Ishikawa (cell line): ENCODE measurements around the gene CDH24.

Experiments
- RAD21 ChIP-seq: IDR thresholded peaks from 2 replicates; pipeline ENCODE4 v1.6.1; 2012; ENCODE audit warnings: low read depth
- TF ChIP-seq, protein P1 (sequence below): IDR thresholded peaks from 2 replicates; pipeline ENCODE4 v1.6.1; 2012; ENCODE audit warnings: low read depth, mild to moderate bottlenecking
- TF ChIP-seq, protein P2 (sequence below): IDR thresholded peaks from 2 replicates; pipeline ENCODE4 v1.6.1; 2012
- TF ChIP-seq, protein P3 (sequence below): IDR thresholded peaks from 2 replicates; pipeline ENCODE4 v1.6.1; 2012

DNA sequence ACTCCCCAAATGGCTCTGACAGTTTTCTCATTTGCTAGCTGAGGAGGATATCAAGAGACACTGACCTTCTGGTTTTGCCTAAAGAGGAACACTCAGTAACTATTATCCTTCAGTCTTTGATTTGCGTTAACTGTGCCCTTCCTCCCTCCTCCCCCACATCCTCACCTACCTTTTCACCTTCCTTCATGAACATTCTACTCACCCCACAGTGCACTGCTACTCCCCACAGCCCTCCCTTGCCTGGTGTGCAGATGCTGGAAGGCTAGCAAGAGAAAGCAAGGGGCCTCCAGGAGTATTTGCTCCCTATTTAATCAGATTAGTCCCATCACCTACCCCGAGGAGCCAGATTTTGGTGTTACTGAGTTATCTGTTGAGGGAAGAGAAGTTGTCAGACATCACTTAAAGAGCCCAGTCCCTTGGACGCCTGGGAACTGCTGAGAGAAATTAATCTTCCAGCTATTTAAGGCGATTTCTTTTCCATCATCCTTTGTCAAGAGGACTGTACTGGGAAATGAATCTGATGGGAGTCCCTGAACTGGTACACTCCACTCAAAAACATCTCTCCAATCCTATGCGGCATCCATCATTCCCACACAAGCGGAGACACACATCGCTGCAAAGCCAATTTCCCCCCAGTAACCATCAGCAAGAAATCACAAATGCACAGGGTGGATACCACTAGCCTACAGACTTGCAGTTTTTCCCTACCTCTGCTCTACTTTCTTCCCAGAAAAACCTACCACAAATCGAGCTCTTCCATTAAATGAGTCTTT is 34.1 kb downstream of the CDH24 start:
- TF ChIP-seq, protein P1, sequence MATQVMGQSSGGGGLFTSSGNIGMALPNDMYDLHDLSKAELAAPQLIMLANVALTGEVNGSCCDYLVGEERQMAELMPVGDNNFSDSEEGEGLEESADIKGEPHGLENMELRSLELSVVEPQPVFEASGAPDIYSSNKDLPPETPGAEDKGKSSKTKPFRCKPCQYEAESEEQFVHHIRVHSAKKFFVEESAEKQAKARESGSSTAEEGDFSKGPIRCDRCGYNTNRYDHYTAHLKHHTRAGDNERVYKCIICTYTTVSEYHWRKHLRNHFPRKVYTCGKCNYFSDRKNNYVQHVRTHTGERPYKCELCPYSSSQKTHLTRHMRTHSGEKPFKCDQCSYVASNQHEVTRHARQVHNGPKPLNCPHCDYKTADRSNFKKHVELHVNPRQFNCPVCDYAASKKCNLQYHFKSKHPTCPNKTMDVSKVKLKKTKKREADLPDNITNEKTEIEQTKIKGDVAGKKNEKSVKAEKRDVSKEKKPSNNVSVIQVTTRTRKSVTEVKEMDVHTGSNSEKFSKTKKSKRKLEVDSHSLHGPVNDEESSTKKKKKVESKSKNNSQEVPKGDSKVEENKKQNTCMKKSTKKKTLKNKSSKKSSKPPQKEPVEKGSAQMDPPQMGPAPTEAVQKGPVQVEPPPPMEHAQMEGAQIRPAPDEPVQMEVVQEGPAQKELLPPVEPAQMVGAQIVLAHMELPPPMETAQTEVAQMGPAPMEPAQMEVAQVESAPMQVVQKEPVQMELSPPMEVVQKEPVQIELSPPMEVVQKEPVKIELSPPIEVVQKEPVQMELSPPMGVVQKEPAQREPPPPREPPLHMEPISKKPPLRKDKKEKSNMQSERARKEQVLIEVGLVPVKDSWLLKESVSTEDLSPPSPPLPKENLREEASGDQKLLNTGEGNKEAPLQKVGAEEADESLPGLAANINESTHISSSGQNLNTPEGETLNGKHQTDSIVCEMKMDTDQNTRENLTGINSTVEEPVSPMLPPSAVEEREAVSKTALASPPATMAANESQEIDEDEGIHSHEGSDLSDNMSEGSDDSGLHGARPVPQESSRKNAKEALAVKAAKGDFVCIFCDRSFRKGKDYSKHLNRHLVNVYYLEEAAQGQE = no peak
- TF ChIP-seq, protein P2, sequence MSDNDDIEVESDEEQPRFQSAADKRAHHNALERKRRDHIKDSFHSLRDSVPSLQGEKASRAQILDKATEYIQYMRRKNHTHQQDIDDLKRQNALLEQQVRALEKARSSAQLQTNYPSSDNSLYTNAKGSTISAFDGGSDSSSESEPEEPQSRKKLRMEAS = no peak
- TF ChIP-seq, protein P3, sequence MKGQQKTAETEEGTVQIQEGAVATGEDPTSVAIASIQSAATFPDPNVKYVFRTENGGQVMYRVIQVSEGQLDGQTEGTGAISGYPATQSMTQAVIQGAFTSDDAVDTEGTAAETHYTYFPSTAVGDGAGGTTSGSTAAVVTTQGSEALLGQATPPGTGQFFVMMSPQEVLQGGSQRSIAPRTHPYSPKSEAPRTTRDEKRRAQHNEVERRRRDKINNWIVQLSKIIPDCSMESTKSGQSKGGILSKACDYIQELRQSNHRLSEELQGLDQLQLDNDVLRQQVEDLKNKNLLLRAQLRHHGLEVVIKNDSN = no peak
- no peak for TF ChIP-seq RAD21
